Choroid plexus epithelial cell (primary cell): ENCODE data around the gene WNK2.
A peak's percentile ranks its signal among the peaks of the same experiment; 100 is the strongest.
"Not testable (repeated sequence)": the region's sequence is repeated elsewhere in the genome, so short reads cannot be mapped to it uniquely, and the experiment has no call there.

Experiments used
- DNase-seq: peaks from one replicate; pipeline ENCODE4 v3.0.0-alpha.2; 2010; ENCODE audit warnings: low read depth
- H3K4me3 ChIP-seq: 2 replicates; pipeline ENCODE4 v1.5.1; 2011; ENCODE audit warnings: low read depth, mild to moderate bottlenecking, control low read depth, low read length, moderate library complexity
- CTCF ChIP-seq: conservative IDR thresholded peaks from 2 replicates; pipeline ENCODE4 v1.5.1; 2011; ENCODE audit warnings: low read depth, mild to moderate bottlenecking, control low read depth, inconsistent platforms, low read length, moderate library complexity

Gene WNK2

GRCh38 chr9:93345643-93346230, 161.8 kb downstream of the WNK2 start:
- H3K4me3 ChIP-seq = peak overlapping the region; percentile 42
- no peak for TF ChIP-seq CTCF
- DNase-seq = no peak

GRCh38 chr9:93346231-93347112, 162.5 kb downstream of the WNK2 start:
- no peak for TF ChIP-seq CTCF
- DNase-seq = peak; percentile 19
- H3K4me3 ChIP-seq = peak overlapping the region; percentile 42

GRCh38 chr9:93347371-93347975, 163.5 kb downstream of the WNK2 start:
- H3K4me3 ChIP-seq, DNase-seq: not testable (repeated sequence)

- DNase-seq, H3K4me3 ChIP-seq: not testable (repeated sequence)
These were observed 169.7 kb downstream of the WNK2 start for GRCh38 chr9:93353413-93354310.

GRCh38 chr9:93354451-93354850, 170.5 kb downstream of the WNK2 start:
- TF ChIP-seq CTCF = no peak
- no peak for DNase-seq

GRCh38 chr9:93355827-93356226, 171.9 kb downstream of the WNK2 start:
- TF ChIP-seq CTCF = no peak
- no peak overlapping the region for H3K4me3 ChIP-seq
- no peak for DNase-seq

More at GRCh38 chr9:93354451-93354850, 170.5 kb downstream of the WNK2 start:
- no peak overlapping the region for H3K4me3 ChIP-seq

- no peak overlapping the region for H3K4me3 ChIP-seq
- no peak for TF ChIP-seq CTCF
- DNase-seq = no peak
These were observed 173.7 kb downstream of the WNK2 start for GRCh38 chr9:93357649-93358048.

- not testable (repeated sequence) for DNase-seq, H3K4me3 ChIP-seq
These were observed 176.0 kb downstream of the WNK2 start for GRCh38 chr9:93359907-93360306.
